Gastroesophageal sphincter (tissue), 4 donors: ENCODE results near the gene SNX25. TPM values are rescaled to one million over a fixed set of nuclear protein-coding genes. Genes with fewer than 3 reads are reported as not detected.

Experiments
- ATAC-seq: fragments of 150-250 bp; one replicate; pipeline ENCODE4 v1.9.1; 2016; ENCODE audit warnings: mild to moderate bottlenecking, moderate library complexity
- H3K27ac ChIP-seq, 4 donors: fragments of 200-600 bp; sonication (generic) in 3 of 4; 1 replicate in 3 of 4; 2 replicates in 1 of 4; pipeline ENCODE4 v1.5.1; 2016 to 2019
- H3K27me3 ChIP-seq: fragments of 200-600 bp; sonication (generic); one replicate; pipeline ENCODE4 v1.5.1; 2019
- H3K36me3 ChIP-seq, 2 donors: fragments of 200-600 bp; sonication (generic); one replicate each; pipeline ENCODE4 v1.5.1; 2019; ENCODE audit warnings: control low read depth in 1 of 2
- H3K4me1 ChIP-seq, 3 donors: fragments of 200-600 bp; sonication (generic); 1 replicate in 2 of 3; 2 replicates in 1 of 3; pipeline ENCODE4 v1.5.1; 2016 to 2019; ENCODE audit warnings: control low read depth in 2 of 3
- H3K4me3 ChIP-seq, 2 donors: fragments of 200-600 bp; sonication (generic); one replicate each; pipeline ENCODE4 v1.5.1; 2019; ENCODE audit warnings: mild to moderate bottlenecking in 1 of 2, moderate library complexity in 1 of 2
- H3K9me3 ChIP-seq, 3 donors: fragments of 200-600 bp; sonication (generic); one replicate each; pipeline ENCODE4 v1.5.1; 2017 to 2019; ENCODE audit warnings: control low read depth in 2 of 3
- CTCF ChIP-seq, 4 experiments: fragments of 200-600 bp in 2 of 4; fragments of 450-650 bp in 2 of 4; sonication (generic) in 1 of 4; IDR thresholded peaks; one replicate each; pipeline ENCODE4 v1.5.1; 2017 to 2019; ENCODE audit warnings: antibody characterized with exemption in 4 of 4, mild to moderate bottlenecking in 2 of 4, moderate library complexity in 2 of 4
- EP300 ChIP-seq: sonication (generic); formaldehyde crosslinking; IDR thresholded peaks from one replicate; pipeline ENCODE4 v1.6.1; 2017; ENCODE audit warnings: antibody characterized with exemption, mild to moderate bottlenecking
- POLR2A ChIP-seq, 2 donors: fragments of 450-650 bp; IDR thresholded peaks; one replicate each; pipeline ENCODE4 v1.6.1; 2017; ENCODE audit warnings: antibody characterized with exemption in 2 of 2, mild to moderate bottlenecking in 2 of 2, moderate library complexity in 1 of 2
- POLR2AphosphoS5 ChIP-seq: sonication (generic); formaldehyde crosslinking; IDR thresholded peaks from one replicate; pipeline ENCODE4 v1.6.1; 2017; ENCODE audit warnings: antibody characterized with exemption
- WGBS, 2 donors: methylation state at CpG; one replicate each; pipeline ENCODE4 v1.1.5; 2018; ENCODE audit warnings: low coverage in 1 of 2; 5-methylcytosine and 5-hydroxymethylcytosine counted together
- total RNA-seq, 4 donors: library from RNA; depleted of rRNA; stranded (reverse); fragments of >200 nt; gene quantifications; one replicate each; pipeline ENCODE4 v1.1.0, GENCODE V29; 2016

The SNX25 gene
- total RNA-seq, 4 donors from 2014 or later: 17.9 to 30.5 (median 24.9) TPM

GRCh38 chr4:185246453-185246852 lies 37.1 kb downstream of the SNX25 start:
- TF ChIP-seq POLR2AphosphoS5 (no peak), CTCF (IDR thresholded peaks at IDR 0.05) (no peak), POLR2A (IDR thresholded peaks at IDR 0.05) (no peak), EP300 (no peak)
- Histone ChIP-seq H3K4me3 (no peak overlapping the region), H3K27me3 (no peaks in the 10 kb centered on the region), H3K36me3 (no peaks in the 10 kb centered on the region), H3K9me3 (no peaks in the 10 kb centered on the region), H3K4me1 (peaks cover 0 to 14% (median 4%) of the 10 kb centered on the region in 3 donors), H3K27ac (no peak overlapping the region)
- WGBS, 2 donors: 67 to 100% methylated on average over 1 of the region's 1 CpG
- no peak for ATAC-seq

GRCh38 chr4:185247151-185247550 lies 37.8 kb downstream of the SNX25 start:
- Histone ChIP-seq H3K27ac (no peak overlapping the region), H3K36me3 (no peaks in the 10 kb centered on the region), H3K9me3 (no peaks in the 10 kb centered on the region), H3K4me1 (peaks cover 0 to 19% (median 4%) of the 10 kb centered on the region in 3 donors), H3K4me3 (no peak overlapping the region), H3K27me3 (no peaks in the 10 kb centered on the region)
- TF ChIP-seq POLR2AphosphoS5 (no peak), EP300 (no peak), POLR2A (IDR thresholded peaks at IDR 0.05) (no peak), CTCF (IDR thresholded peaks at IDR 0.05) (no peak)
- WGBS, 2 donors: 50 to 60% methylated on average over 1 of the region's 1 CpG
- ATAC-seq: no peak

GRCh38 chr4:185248393-185249039 lies 39.1 kb downstream of the SNX25 start:
- Histone ChIP-seq H3K27ac (no peak overlapping the region), H3K4me1 (peaks cover 0 to 27% (median 0%) of the 10 kb centered on the region in 3 donors), H3K27me3 (no peaks in the 10 kb centered on the region), H3K9me3 (no peaks in the 10 kb centered on the region), H3K36me3 (no peaks in the 10 kb centered on the region), H3K4me3 (no peak overlapping the region)
- no peak for ATAC-seq
- TF ChIP-seq POLR2AphosphoS5 (no peak), POLR2A (IDR thresholded peaks at IDR 0.05) (no peak), EP300 (no peak), CTCF (IDR thresholded peaks at IDR 0.05) (no peak)
- WGBS, 2 donors: 100% methylated on average over 3 of the region's 3 CpGs; no CpG with 5 or more reads in 1 of the 2 donors

GRCh38 chr4:185249105-185249504 lies 39.7 kb downstream of the SNX25 start:
- Histone ChIP-seq H3K27me3 (no peaks in the 10 kb centered on the region), H3K27ac (no peak overlapping the region), H3K9me3 (no peaks in the 10 kb centered on the region), H3K36me3 (no peaks in the 10 kb centered on the region), H3K4me3 (no peak overlapping the region), H3K4me1 (peaks cover 0 to 22% (median 0%) of the 10 kb centered on the region in 3 donors)
- no peak for ATAC-seq
- TF ChIP-seq POLR2AphosphoS5 (no peak), POLR2A (IDR thresholded peaks at IDR 0.05) (no peak), EP300 (no peak), CTCF (IDR thresholded peaks at IDR 0.05) (no peak)
- WGBS, 2 donors: 68 to 74% methylated on average over 2 of the region's 2 CpGs

GRCh38 chr4:185254434-185254833 lies 45.0 kb downstream of the SNX25 start:
- no peak for ATAC-seq
- 84 to 90% methylated on average over 3 to 5 of the region's 5 CpGs for WGBS, 2 donors
- no peak overlapping the region for H3K27ac ChIP-seq

More at GRCh38 chr4:185254434-185254833, 45.0 kb downstream of the SNX25 start:
- Histone ChIP-seq H3K4me3 (no peak overlapping the region), H3K27me3 (no peaks in the 10 kb centered on the region), H3K9me3 (no peaks in the 10 kb centered on the region), H3K4me1 (peaks cover 0 to 22% (median 0%) of the 10 kb centered on the region in 3 donors), H3K36me3 (no peaks in the 10 kb centered on the region)
- TF ChIP-seq POLR2AphosphoS5: no peak
- TF ChIP-seq CTCF (IDR thresholded peaks at IDR 0.05): no peak
- TF ChIP-seq POLR2A (IDR thresholded peaks at IDR 0.05): no peak
- no peak for TF ChIP-seq EP300
